ENCODE measurements around the gene EVA1C.

DNA sequence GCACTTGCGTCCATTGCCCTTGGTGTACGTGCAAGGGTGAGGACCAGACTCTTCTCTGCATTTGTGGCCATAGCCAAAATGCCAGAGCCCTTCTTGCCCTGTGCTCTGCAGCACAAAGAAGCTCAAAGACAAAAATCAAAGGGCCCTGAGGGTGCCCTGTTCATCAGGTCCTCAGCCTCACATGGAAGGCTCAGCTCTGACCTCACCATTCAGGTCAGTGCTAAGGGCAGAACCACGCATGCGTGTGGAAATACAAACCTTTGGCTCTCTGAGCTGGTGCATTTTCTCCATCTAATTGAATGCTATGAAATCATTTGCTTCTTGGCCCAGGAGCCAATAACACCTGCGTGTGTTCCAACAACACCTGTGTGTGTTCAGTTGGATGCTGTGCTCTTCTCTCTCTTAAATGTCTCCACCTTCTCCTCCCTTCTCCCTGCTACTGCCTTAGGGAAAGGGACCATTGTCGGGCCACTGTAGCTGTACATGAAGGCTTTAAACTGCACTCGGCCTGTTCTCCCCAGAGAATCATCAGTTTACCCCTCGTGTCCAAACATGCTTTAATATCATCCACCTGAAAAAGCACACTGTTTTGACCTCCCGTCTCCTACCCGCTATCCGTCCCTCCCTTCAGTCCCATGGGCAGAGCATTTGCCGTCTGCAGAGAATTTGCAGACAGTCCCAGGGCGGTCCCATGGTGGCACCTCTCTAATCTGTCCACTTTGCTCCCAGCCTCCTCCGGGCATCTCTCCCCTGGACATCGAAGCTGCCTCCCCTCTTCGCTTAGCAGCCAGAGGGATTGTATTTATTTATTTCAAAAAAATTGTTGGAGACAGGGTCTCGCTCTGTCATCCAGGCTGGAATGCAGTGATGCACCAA, 60.6 kb downstream of the EVA1C start:
- TF ChIP-seq, protein P1, sequence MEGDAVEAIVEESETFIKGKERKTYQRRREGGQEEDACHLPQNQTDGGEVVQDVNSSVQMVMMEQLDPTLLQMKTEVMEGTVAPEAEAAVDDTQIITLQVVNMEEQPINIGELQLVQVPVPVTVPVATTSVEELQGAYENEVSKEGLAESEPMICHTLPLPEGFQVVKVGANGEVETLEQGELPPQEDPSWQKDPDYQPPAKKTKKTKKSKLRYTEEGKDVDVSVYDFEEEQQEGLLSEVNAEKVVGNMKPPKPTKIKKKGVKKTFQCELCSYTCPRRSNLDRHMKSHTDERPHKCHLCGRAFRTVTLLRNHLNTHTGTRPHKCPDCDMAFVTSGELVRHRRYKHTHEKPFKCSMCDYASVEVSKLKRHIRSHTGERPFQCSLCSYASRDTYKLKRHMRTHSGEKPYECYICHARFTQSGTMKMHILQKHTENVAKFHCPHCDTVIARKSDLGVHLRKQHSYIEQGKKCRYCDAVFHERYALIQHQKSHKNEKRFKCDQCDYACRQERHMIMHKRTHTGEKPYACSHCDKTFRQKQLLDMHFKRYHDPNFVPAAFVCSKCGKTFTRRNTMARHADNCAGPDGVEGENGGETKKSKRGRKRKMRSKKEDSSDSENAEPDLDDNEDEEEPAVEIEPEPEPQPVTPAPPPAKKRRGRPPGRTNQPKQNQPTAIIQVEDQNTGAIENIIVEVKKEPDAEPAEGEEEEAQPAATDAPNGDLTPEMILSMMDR (IDR thresholded peaks at IDR 0.05): no peak
- TF ChIP-seq POLR2AphosphoS5 (IDR thresholded peaks at IDR 0.05) (no peak), POLR2A (IDR thresholded peaks at IDR 0.05) (no peak)
